H1 (cell line): ENCODE data around the gene SLC24A3. TPM values are rescaled to one million over a fixed set of nuclear protein-coding genes. Genes with fewer than 3 reads are reported as not detected.

ENCODE experiments used
- BRCA1 ChIP-seq: IDR thresholded peaks from 2 replicates; pipeline ENCODE4 v1.6.1; 2012; ENCODE audit warnings: low read depth, low read length, improper control_type of control experiment
- CBX8 ChIP-seq: fragments of 300-800, 300-1000 bp; sonication (generic); IDR thresholded peaks from 2 replicates; pipeline ENCODE4 v1.7.1; 2016; ENCODE audit warnings: low read depth, low read length, borderline replicate concordance
- CHD7 ChIP-seq: fragments of 300-600 bp; sonication (generic); IDR thresholded peaks from 2 replicates; pipeline ENCODE4 v1.7.1; 2012; ENCODE audit warnings: low read length, moderate library complexity, mild to moderate bottlenecking, inconsistent platforms; ENCODE audit not compliant: insufficient replicate concordance
- GABPA ChIP-seq: IDR thresholded peaks from 2 replicates; pipeline ENCODE4 v1.6.1; 2011; ENCODE audit warnings: mild to moderate bottlenecking, low read length, moderate library complexity, borderline replicate concordance; ENCODE audit not compliant: insufficient read depth
- POU5F1 ChIP-seq: IDR thresholded peaks from 2 replicates; pipeline ENCODE4 v1.6.1; 2011; ENCODE audit warnings: low read depth, mild to moderate bottlenecking, low read length, moderate library complexity
- SAP30 ChIP-seq: fragments of 300-600 bp; sonication (generic); IDR thresholded peaks from 2 replicates; pipeline ENCODE4 v1.7.1; 2012; ENCODE audit warnings: low read length, moderate library complexity, mild to moderate bottlenecking, inconsistent platforms; ENCODE audit not compliant: insufficient read depth, insufficient replicate concordance
- YY1 ChIP-seq: IDR thresholded peaks from 2 replicates; pipeline ENCODE4 v1.6.1; 2011; ENCODE audit warnings: low read depth, mild to moderate bottlenecking, low read length
- polyA plus RNA-seq, 7 experiments: library from polyadenylated mRNA; depleted of rRNA in 3 of 7; stranded (reverse) in 5 of 7; unstranded in 2 of 7; fragments of >200 nt in 5 of 7; fragments of 200-250 nt in 2 of 7; gene quantifications; 1 replicate in 5 of 7; 2 replicates in 1 of 7; 4 replicates in 1 of 7; pipeline versions ENCODE4 v1.2.1 to v1.2.3, GENCODE V29; 2011 to 2013; ENCODE audit warnings: missing spikeins in 2 of 7, mixed read lengths in 2 of 7
- total RNA-seq: library from RNA; stranded (reverse); fragmentation: NEBNext Ultra II Directional; extraction: Animal tissue kit (Norgen Biotek cat#: 25700); gene quantifications from 2 replicates; pipeline ENCODE4 v1.2.1, GENCODE V29; 2021

Gene SLC24A3
- total and polyA plus RNA-seq, 2 of the 8 experiments (the other 6 are each of a cell fraction or from before 2014, with no cell fraction given) = 4.5 to 6.3 TPM

GRCh38 chr20:19291024-19291817 lies 78.8 kb downstream of the SLC24A3 start (continued):
- TF ChIP-seq CHD7 = no peak
- TF ChIP-seq YY1 = no peak
- no peak for TF ChIP-seq GABPA
- TF ChIP-seq CBX8 = no peak
- TF ChIP-seq BRCA1 = no peak
- TF ChIP-seq POU5F1 = no peak
- TF ChIP-seq SAP30 = no peak
